ENCODE data around the gene CFAP77.

DNA sequence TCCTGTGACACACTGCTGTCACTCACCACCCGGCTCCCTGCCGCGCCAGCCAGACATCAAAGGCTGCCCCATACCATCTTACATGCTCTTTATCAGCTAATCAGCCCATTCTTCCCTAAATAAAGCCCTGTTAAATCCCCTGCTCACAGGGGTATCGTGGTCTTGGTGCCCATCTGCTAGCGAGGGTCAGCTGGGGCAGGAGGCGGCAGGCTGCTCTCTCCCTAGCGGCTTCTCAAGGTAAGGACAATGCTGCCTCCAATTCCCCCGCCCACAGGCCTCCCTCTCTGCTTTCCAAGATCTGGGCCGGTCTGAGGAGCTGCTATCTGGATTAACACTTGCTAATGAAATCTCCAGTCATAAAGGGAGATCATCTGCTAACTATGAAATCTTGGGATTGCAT, 199.2 kb downstream of the CFAP77 start:
- TF ChIP-seq, protein P1, sequence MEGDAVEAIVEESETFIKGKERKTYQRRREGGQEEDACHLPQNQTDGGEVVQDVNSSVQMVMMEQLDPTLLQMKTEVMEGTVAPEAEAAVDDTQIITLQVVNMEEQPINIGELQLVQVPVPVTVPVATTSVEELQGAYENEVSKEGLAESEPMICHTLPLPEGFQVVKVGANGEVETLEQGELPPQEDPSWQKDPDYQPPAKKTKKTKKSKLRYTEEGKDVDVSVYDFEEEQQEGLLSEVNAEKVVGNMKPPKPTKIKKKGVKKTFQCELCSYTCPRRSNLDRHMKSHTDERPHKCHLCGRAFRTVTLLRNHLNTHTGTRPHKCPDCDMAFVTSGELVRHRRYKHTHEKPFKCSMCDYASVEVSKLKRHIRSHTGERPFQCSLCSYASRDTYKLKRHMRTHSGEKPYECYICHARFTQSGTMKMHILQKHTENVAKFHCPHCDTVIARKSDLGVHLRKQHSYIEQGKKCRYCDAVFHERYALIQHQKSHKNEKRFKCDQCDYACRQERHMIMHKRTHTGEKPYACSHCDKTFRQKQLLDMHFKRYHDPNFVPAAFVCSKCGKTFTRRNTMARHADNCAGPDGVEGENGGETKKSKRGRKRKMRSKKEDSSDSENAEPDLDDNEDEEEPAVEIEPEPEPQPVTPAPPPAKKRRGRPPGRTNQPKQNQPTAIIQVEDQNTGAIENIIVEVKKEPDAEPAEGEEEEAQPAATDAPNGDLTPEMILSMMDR (conservative IDR thresholded peaks at IDR 0.05 in 1 of 2, IDR thresholded peaks at IDR 0.05 in 1 of 2; ENCODE audit: extremely low read depth in 1 of 2, insufficient read depth in 1 of 2, low read depth in 1 of 2, low read length in 2 of 2) = no peak
- TF ChIP-seq EZH2 (IDR thresholded peaks at IDR 0.05; ENCODE audit: borderline replicate concordance, low read length) = no peak
